DND-41 (cell line): ENCODE measurements around the gene C2CD2.

ENCODE experiments used
- ATAC-seq: fragments of 200-7000 bp; cut with Tn5 transposase; 3 replicates; pipeline ENCODE4 v1.9.1; 2021; ENCODE audit warnings: low read depth; ENCODE audit not compliant: insufficient read depth
- DNase-seq: peaks from one replicate; pipeline ENCODE4 v3.0.0-alpha.2; 2020
- H2AFZ ChIP-seq: 2 replicates; pipeline ENCODE4 v1.6.0; 2012; ENCODE audit warnings: low read depth, low read length
- H3K27ac ChIP-seq: 2 replicates; pipeline ENCODE4 v1.5.1; 2012; ENCODE audit warnings: low read length, inconsistent platforms
- H3K27me3 ChIP-seq: fragments of 200-600 bp; sonication (generic); 2 replicates; pipeline ENCODE4 v1.6.0; 2012; ENCODE audit warnings: low read length, mild to moderate bottlenecking, inconsistent platforms; ENCODE audit not compliant: insufficient read depth, poor library complexity
- H3K36me3 ChIP-seq: 2 replicates; pipeline ENCODE4 v1.5.1; 2012; ENCODE audit warnings: low read length, inconsistent platforms; ENCODE audit not compliant: insufficient read depth
- H3K4me1 ChIP-seq: 2 replicates; pipeline ENCODE4 v1.5.1; 2012; ENCODE audit warnings: mild to moderate bottlenecking, low read length; ENCODE audit not compliant: insufficient read depth
- H3K4me2 ChIP-seq: 2 replicates; pipeline ENCODE4 v1.6.0; 2012; ENCODE audit warnings: mild to moderate bottlenecking, moderate library complexity, low read length, inconsistent platforms; ENCODE audit not compliant: insufficient read depth
- H3K4me3 ChIP-seq, 2 experiments: fragments of 200-600 bp in 1 of 2; shearing (Covaris generic) in 1 of 2; 2 replicates each; pipeline ENCODE4 v1.5.1; 2012 to 2016; ENCODE audit warnings: inconsistent platforms in 2 of 2, low read length in 2 of 2, mild to moderate bottlenecking in 2 of 2, low read depth in 1 of 2, moderate library complexity in 1 of 2
- H3K79me2 ChIP-seq: 2 replicates; pipeline ENCODE4 v1.6.0; 2012; ENCODE audit warnings: low read length, inconsistent platforms; ENCODE audit not compliant: insufficient read depth
- H3K9ac ChIP-seq: 2 replicates; pipeline ENCODE4 v1.6.0; 2012; ENCODE audit warnings: low read depth, mild to moderate bottlenecking, inconsistent platforms, low read length, moderate library complexity
- H3K9me3 ChIP-seq: 2 replicates; pipeline ENCODE4 v1.5.1; 2012; ENCODE audit warnings: low read length, moderate library complexity, mild to moderate bottlenecking, inconsistent platforms; ENCODE audit not compliant: insufficient read depth, severe bottlenecking
- H4K20me1 ChIP-seq: 2 replicates; pipeline ENCODE4 v1.6.0; 2012; ENCODE audit warnings: low read length; ENCODE audit not compliant: insufficient read depth
- EZH2 ChIP-seq: IDR thresholded peaks from 3 replicates; pipeline ENCODE4 v1.6.1; 2012; ENCODE audit warnings: borderline replicate concordance, low read depth, mild to moderate bottlenecking, moderate library complexity, low read length, inconsistent platforms; ENCODE audit not compliant: severe bottlenecking
- TF ChIP-seq, protein P1 (sequence below): IDR thresholded peaks from 2 replicates; pipeline ENCODE4 v1.5.1; 2012; ENCODE audit warnings: borderline replicate concordance, low read length, moderate library complexity, mild to moderate bottlenecking; ENCODE audit not compliant: poor library complexity, severe bottlenecking; ENCODE audit errors: extremely low read depth

Gene C2CD2

DNA sequence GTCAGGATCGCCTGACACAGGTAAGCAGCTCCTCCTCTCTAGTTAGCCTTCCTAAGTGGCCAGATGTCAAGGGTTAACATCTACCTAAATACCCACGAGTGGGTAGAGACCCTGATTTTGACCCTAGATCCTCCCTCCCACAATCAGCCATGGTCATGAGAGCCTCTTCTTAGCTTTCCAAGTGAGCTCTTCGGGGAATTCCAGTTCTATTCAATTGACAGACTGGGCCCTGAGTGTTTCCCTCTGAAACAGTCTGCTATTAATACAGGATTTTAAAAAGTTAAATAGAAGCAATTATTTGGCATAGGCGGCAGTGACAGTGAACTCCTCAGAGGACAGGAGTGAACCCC, 28.1 kb downstream of the C2CD2 start:
- peak overlapping the region; percentile 20 to 59 for H3K4me3 ChIP-seq
- TF ChIP-seq EZH2, result no peak
- TF ChIP-seq, protein P1, sequence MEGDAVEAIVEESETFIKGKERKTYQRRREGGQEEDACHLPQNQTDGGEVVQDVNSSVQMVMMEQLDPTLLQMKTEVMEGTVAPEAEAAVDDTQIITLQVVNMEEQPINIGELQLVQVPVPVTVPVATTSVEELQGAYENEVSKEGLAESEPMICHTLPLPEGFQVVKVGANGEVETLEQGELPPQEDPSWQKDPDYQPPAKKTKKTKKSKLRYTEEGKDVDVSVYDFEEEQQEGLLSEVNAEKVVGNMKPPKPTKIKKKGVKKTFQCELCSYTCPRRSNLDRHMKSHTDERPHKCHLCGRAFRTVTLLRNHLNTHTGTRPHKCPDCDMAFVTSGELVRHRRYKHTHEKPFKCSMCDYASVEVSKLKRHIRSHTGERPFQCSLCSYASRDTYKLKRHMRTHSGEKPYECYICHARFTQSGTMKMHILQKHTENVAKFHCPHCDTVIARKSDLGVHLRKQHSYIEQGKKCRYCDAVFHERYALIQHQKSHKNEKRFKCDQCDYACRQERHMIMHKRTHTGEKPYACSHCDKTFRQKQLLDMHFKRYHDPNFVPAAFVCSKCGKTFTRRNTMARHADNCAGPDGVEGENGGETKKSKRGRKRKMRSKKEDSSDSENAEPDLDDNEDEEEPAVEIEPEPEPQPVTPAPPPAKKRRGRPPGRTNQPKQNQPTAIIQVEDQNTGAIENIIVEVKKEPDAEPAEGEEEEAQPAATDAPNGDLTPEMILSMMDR, result no peak
- H3K4me1 ChIP-seq, result peaks cover 54% of the 10 kb centered on the region
- DNase-seq (no peak), ATAC-seq (no peak)
- peak overlapping the region; percentile 69 for H3K9ac ChIP-seq
- H3K79me2 ChIP-seq, result peaks cover 18% of the 10 kb centered on the region
- peak overlapping the region; percentile 84 for H2AFZ ChIP-seq
- no peaks in the 10 kb centered on the region for H3K36me3 ChIP-seq
- no peaks in the 10 kb centered on the region for H3K27me3 ChIP-seq
- H3K27ac ChIP-seq, result peak overlapping the region; percentile 92
- H3K4me2 ChIP-seq, result peak overlapping the region; percentile 70
- H4K20me1 ChIP-seq, result no peaks in the 10 kb centered on the region
- no peaks in the 10 kb centered on the region for H3K9me3 ChIP-seq

DNA sequence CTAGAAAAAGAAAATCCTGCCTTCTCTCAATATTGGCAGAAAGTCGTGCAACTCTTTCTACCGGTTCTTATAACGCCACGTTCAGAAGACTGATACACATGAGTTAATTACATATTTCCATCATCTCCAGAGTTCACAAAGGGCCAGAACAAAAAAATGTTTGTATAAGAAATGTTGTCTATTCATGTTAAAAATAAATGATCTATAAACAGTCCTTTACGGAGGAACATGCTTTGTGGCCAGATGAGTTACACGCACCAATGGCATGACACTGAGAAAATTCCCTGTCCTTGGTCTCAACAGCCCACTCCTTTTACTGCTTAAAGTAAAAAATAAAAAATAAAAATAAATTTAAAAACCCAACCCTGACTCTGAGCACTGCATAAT, 29.5 kb downstream of the C2CD2 start:
- Histone ChIP-seq H3K36me3 (no peaks in the 10 kb centered on the region), H3K27ac (no peak overlapping the region), H3K9me3 (no peaks in the 10 kb centered on the region), H2AFZ (no peak overlapping the region), H3K4me2 (peak overlapping the region; percentile 70), H4K20me1 (no peaks in the 10 kb centered on the region), H3K27me3 (no peaks in the 10 kb centered on the region), H3K4me3 (no peak overlapping the region), H3K9ac (no peak overlapping the region; the same call in 1 of the 2 replicates), H3K79me2 (peaks cover 18% of the 10 kb centered on the region), H3K4me1 (peaks cover 51% of the 10 kb centered on the region)
- TF ChIP-seq, protein P1, result no peak
- no peak for TF ChIP-seq EZH2
- ATAC-seq (no peak), DNase-seq (no peak)

DNA sequence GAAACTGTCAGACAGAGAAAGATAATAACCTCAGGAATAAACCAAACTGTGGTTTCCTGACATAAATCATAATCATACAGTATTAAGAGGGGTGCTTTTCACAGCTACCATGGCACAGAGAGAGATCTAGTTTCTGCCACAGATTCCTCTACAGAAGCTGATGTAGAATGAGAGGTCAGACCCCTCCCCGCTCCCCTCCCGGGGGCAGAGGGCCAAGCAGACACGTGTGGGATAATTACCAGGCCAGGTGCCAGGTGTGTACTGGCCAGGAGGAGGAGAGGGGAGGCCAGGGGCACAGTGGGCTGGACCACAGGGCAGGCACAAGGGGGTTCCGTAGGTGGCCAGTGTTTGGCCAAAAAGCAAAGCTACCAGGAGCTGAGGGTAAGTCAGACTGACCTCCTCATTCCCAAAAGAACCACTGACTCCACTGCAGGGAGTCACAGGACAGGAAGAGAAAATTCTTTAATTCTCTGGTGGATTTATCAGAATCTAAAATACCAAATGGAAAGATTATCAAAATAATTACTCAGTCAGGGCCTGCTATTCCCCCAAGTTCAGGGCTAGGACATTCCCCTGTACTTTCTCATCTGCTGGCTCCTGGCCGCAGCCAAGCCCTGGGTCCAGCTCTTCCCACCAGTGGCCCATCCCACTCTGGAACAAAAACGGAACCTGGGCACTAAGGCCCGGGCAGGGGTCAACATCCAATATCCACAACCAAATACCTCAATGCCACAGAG, 30.0 kb downstream of the C2CD2 start:
- no peak for TF ChIP-seq EZH2
- TF ChIP-seq, protein P1, result no peak
- ATAC-seq, result no peak
- H3K27ac ChIP-seq, result peak overlapping the region; percentile 22; the same call in 1 of the 2 replicates
- H3K36me3 ChIP-seq, result no peaks in the 10 kb centered on the region
- no peak overlapping the region for H3K9ac ChIP-seq
- H3K9me3 ChIP-seq, result no peaks in the 10 kb centered on the region
- H3K4me1 ChIP-seq, result peaks cover 46% of the 10 kb centered on the region
- H2AFZ ChIP-seq, result no peak overlapping the region
- no peaks in the 10 kb centered on the region for H3K27me3 ChIP-seq
- H3K79me2 ChIP-seq, result peaks cover 18% of the 10 kb centered on the region
- DNase-seq, result no peak
- no peaks in the 10 kb centered on the region for H4K20me1 ChIP-seq
- H3K4me2 ChIP-seq, result peak overlapping the region; percentile 16; the same call in 1 of the 2 replicates
- no peak overlapping the region for H3K4me3 ChIP-seq
